Stimulated activated CD4-positive, alpha-beta T cell treated with anti-CD3 and anti-CD28 coated beads, Interleukin-1b, Interleukin-23, amount 100 ng/mL, for 4 hours (primary cell): ENCODE results near the gene BRPF1.
A peak's percentile ranks its signal among the peaks of the same experiment; 100 is the strongest.
"Not testable (repeated sequence)": the region's sequence is repeated elsewhere in the genome, so short reads cannot be mapped to it uniquely, and the experiment has no call there.

Experiments
- DNase-seq, 2 donors: peaks; one replicate each; pipeline ENCODE4 v3.0.0-alpha.2; 2020; ENCODE audit warnings: low read depth in 2 of 2

The BRPF1 gene

DNA sequence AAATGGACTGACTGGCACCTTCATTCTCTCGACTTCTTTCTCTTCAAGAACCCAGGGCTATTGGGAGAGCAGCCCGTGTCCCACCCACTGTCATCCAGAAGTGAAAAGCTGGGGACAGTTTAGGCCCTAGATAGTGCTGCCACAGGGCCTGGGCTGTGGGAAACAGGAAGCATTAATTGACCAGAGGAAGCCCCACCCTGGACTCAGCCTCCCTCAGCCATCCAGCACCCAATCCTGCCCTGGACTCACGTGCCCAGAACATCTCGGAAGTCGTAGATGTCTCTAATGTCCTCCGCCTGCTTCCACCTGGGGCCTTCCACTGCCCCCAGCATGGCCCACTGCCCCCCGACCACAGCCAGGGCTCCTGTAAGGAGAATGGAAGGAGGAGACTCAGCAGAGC, 35.9 kb downstream of the BRPF1 start:
- DNase-seq = no peak

DNA sequence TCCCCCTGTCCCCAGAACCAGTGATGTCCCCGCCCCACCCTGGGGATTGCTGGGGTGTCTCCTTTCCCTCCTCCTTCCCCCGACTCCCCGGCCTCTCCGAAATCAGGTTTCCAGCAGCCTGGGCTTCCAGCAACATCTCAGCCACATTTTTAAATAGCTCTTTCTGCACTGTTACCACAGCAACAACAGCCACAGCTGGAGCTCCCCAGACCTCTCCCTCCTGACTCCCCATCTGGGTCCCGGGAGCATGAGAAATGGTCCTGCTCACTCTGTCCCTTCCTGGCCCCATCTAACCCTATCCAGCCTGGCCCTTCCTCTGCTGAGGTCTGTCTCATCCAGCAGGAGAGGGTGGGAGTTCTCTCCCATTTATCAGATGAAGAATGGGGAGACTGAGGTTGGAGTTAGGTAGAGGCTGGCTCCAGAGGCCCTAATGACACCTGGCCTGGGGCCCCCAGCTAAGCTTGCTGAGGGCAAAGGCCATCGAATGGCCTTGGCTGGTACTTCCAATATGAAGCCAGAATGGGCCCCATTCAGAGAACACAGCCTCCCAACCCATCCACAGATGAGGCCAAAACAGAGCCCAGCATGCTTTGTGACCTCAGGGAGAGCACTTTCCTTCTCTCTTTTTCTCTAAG, 36.7 kb downstream of the BRPF1 start:
- DNase-seq = no peak

DNA sequence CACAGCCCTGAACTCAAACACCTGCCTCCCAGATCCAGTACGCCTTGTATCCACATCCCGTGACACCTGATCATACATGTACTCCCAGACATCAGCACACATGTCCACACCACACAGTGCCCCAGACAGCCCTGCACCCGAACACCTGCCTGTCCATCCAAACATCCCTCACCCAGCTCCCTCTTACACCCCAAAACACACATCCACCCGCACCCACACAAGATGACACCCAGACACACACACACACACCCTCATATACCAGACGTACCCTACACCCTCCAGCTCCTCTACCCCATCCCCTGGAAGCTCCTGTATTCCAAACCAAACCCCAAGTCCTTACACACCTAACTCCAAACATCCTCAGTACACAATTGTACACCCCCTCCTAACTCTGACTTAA, 37.5 kb downstream of the BRPF1 start:
- DNase-seq = no peak

GRCh38 chr3:9769426-9770275, 38.1 kb downstream of the BRPF1 start, which contains the start of gene CAMK1:
TSS of gene CAMK1 (minus strand) at chr3:9769947. CDS start at chr3:9767749, 2,198 bp downstream.
- DNase-seq = peak; percentile 50 to 59

GRCh38 chr3:9770276-9770812, 38.8 kb downstream of the BRPF1 start:
- no peak for DNase-seq

GRCh38 chr3:9771007-9771406, 39.5 kb downstream of the BRPF1 start:
- not testable (repeated sequence) for DNase-seq

DNA sequence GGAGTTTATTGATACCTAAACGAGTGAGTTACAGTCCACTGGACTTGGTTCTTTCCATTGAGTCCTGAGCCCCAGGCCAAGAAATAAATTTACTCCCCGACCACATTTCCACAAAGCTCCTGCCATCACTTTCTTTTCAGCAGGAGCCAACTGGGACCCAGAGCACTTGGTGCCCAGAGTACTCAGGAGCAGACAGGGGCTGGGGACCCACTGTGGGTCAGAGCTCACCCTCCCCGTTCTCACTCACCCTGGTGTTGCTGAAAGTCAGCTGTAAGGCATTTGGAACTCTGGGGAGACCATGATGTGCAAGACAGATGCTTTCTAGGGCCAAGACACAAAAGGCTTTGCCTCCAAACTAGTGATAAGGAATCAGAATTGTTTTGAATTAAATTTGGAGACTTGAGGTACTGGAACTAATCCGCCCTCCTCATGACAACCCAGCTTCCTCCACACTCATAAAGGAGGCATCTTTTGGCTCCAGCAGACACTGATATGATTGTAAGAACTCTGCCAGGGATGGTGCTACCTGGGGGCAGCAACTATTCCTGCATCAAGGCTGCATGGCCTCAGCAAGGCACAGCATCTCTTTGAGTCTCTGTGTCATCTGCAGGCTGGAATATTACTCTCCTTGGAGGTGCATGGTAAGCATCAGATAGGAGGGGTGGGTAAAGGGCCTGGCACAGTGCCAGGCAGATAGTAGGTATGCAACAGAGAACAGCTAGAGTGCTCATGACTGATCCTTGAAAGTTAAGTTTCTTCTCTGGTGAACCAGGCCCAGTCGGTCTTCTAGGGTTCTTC, 45.6 kb downstream of the BRPF1 start:
- no peak for DNase-seq

- DNase-seq = no peak
Observed at GRCh38 chr3:9777694-9778021, 46.1 kb downstream of the BRPF1 start.

DNA sequence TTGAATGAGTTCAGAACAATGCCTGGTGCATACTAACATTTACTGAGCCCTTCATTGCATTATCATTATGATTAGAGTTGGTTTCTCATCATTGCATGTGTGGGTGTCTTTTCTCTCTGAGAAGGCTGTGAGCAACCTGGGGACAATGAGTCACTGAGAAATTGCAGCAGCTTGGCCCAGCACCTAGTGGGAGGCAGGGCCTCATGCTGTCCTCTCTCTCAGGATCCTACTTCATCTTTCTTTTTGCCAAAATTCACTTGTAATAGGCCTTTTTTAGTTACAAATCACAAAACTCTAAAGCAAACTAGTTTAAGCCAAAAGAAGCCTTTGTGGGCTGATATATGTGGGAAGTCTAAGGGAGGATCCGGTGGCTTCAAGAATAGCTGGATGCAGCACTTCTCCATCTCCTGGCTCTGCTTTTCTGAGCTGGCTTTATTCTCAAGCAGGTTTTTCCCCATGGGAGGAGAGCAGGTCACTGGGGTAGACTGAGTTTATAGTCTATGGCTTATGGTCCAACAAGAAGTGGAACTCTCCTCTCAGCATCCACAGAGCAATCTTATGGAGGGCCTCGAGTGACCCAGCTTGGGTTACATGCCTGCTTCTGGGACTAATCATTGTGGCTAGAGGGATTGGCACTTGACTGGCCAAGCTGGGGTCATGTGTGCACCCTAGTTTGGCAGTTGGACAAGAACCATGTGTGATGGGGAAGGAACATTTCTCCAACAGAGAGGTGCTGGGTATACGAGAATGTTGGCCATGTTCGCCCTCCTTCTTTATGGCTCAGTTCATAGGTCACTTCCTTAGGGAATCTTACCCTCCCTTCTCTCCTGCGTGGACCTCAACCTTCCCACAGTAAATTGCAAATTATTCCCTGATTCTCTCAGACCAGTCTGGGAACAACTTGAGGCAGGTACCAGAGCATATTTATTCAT, 46.9 kb downstream of the BRPF1 start:
- DNase-seq = peak; percentile 31 to 40

DNA sequence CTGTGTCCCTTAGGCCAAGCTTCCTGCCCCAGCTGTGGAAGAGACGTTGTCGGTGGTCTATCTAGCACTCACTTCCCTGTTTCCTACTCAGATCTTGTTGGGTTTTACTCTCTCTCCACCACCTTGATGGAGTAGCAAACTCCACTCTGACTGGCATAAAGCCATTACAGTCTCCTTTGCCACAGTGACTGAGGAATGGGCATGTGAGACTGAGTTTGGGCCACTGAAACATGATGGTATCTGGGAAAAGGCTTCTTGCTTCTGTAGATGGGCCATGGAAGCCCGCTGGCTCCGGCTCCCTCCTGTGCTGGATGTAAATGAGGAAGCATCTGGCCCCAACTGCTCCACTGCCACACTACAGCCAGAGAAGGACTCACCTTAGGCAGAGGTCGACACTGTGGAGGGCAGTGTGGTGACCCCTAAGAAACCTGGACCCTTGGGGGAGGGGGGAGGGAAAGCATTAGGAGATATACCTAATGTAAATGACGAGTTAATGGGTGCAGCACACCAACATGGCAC, 47.6 kb downstream of the BRPF1 start:
- DNase-seq = no peak

DNA sequence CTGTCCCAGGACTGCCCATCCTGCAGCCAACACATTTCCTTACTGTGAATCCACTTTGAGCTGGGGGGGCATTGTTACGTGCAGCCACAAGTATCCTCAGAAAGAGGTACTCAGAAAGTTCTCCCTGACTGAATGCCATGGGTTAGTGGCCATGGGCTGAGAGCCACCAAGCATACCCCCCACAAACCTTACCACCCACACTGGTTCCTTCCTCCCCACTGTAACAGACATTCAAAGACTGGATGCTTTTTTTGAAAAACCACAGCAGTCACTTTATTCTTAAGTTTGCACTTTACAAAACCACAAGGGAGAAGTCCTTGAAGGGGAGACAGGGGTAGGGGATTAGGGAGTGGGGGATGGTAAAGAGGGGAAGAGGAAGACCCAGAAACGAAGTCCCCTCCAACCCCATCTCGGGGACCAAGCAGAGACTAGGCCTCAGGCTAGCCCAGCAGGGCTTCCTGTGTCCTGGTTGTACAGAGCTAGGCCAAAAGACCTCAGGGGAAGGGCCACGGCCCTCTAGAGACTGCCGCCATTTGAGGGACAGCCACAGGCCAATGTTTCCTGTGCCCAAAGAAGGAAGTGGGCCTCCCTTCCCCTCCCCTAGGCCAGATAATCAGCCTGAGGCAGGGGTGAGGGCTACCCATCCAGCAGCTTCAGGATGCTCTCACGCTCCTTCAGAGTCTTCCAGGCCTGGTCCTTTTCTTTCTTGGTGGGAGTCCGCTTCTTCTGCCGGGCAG, 48.4 kb downstream of the BRPF1 start:
- no peak for DNase-seq

- no peak for DNase-seq
Observed at GRCh38 chr3:9780458-9780812, 48.9 kb downstream of the BRPF1 start.

GRCh38 chr3:9780910-9781309, 49.4 kb downstream of the BRPF1 start:
- DNase-seq = no peak

- no peak for DNase-seq
Observed at GRCh38 chr3:9781551-9781950, 50.0 kb downstream of the BRPF1 start.

DNA sequence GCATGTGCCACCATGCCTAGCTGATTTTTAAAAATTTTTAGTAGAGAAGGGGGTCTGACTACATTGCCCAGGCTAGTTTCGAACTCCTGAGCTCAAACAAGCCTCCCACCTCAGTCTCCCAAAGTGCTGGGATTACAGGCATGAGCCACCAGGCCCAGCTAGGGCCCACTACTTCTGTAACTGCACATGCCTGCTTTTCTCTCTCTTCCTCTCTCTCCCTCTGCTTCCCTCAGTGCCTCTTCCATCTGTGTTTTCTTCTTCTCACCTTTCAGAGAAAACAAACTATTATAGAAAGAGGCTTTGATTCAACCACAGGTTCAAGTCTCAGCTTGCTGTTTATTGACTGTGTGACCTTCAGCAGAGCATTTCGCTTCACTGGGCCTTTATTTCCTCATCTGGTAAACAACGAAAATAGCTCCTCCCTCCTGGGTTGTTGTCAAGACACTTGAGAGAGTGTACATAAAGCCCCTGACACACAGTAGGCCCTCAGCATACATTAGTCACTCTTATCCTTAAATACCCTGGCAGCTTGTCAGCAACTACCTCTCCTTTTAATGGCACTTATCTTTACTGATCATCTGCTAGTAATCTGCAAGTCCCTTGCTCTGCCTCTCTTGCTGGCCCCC, 50.6 kb downstream of the BRPF1 start:
- DNase-seq = no peak

DNA sequence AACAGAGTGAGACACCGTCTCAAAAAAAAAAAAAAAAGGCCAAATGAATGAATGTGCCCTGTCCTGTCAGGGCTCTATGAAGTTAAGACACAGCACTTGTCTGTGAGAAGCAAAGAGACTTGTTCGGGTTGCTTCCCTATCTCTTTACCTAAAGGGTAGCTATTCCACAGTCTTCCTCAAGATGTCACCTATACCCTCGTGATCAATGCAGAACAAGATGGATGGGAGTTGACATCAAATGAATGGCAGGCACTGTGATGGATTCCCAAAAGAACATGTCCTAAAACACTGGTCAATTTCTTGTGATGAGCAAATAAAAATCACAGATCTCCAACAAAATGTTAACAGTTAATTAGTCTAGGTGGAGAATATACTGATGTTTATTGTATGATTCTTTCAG, 51.2 kb downstream of the BRPF1 start:
- DNase-seq = no peak

DNA sequence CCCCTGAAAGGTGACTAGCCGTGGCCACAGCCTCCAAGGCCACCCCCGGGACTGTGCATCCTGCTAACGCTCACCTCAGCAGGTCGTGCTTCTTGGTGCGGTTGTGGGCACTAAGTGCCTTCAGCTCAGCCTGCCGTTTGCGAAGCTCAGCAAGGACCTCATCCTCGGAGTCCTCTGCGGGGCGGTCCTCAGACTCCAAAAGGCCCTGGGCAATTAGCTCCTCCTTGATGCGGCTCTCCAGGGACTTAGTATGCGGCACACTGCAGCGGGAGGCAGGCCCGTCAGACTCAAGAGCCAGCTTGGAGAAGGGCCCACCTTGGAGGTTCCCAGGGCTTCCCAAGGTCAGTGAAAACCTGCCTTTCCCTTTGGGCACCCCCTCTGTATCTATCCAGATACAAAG, 52.4 kb downstream of the BRPF1 start:
- DNase-seq = no peak

- no peak for DNase-seq
Observed at GRCh38 chr3:9784965-9785364, 53.4 kb downstream of the BRPF1 start.

DNA sequence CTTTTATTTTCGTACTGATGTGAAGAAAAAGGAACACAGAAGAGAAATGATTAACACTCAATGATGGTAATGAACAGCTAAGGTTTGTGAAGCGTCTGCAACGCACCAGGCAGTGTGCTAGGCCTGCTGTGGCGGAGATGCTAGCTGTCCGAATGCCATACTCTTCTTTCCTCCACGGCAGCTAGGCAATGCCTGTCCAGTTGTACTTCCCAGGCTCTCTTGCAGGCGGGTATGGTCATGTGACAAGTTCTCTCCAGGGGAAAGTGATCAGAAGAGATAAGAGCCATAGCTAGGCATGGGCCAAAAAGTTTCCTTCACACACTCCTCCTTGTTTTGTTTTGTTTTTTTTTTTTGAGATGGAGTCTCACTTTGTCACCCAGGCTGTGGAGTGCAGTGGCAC, 54.1 kb downstream of the BRPF1 start:
- DNase-seq = no peak

GRCh38 chr3:9786209-9786739, 54.7 kb downstream of the BRPF1 start:
- DNase-seq = no peak
